Stimulated activated CD4-positive, alpha-beta T cell treated with anti-CD3 and anti-CD28 coated beads, Interleukin-12 subunit alpha, Interleukin-12 subunit beta, amount 100 ng/mL, for 48 hours (primary cell): ENCODE measurements around the gene DOK3.
"Not testable (repeated sequence)": the region's sequence is repeated elsewhere in the genome, so short reads cannot be mapped to it uniquely, and the experiment has no call there.

Source experiments
- DNase-seq, 3 donors: peaks; one replicate each; pipeline ENCODE4 v3.0.0-alpha.2; 2020; ENCODE audit warnings: low read depth in 2 of 3, low spot score in 1 of 3

Gene DOK3

DNA sequence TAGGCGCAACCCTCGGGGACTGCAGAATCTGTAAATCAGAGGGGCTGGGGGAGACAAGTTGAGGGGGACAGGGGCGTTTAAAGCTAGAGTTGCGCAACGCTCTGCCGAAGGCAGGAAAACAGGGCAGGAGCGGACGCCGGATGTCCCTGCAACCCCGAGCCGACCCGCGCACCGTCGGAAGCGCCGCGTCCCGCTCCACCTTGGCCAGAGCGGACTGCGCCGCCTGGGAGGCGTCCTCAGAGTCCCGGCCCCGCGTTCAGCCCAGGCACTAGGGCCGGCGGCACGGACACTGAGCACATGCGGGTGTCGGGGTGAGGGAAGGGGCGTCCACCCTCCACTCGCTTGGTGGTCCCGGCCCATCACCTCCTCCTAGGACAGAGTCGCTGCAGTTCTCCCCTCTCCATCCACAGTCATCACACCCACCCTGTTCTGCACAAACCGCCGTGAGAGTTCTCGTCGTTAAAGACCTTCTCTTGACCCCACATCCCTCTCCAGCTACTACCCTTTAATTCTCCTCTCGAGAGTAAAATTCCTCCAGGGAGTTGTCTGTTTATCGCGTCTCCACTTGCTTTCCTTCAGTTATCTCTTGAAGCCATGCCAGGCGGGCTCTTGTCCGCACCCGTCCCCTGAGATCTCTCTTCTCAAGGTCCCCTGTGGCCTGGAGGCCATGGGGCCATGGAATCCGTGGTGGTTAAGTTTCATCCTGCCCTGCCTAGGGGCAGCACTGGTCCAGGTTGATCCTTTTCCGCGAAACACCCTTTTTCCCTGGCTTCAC, 11.4 kb downstream of the DOK3 start:
- DNase-seq: no peak

DNA sequence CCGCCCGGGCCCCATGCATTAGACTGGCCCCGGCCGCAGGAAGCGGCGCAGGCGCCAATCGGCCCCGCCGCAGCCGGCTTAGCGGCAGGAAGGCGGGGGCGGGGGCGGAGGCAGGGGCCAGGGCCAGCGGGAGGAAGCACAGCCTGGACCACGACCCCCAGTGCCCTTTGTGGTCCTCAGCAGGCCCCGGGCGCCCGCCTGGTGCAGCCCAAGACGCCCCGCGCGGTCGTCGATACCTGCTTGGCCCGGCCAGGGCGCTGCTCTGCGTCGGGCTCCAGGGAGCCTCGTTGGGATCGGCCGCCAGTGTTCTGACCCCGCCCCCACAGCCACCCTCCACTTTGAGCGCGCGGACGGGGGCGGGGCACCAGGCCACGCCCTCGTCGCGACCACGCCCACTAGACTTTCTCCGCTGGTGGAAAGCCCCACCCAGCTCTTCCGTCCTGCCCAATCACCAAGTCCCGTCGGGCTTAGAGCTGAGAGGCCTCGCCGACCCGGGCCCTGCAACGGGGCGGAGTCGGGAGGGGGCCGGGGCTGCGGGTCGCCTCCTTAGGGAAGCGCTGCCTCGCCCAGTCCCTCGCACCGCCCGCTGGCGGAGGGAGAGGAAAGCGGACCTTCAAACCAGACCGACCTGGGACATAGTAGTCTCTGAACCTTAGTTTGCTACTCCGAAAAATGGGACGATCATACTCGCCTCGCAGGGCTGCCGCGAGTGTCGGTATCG, 12.2 kb downstream of the DOK3 start, which contains the start of gene PDLIM7:
Gene PDLIM7, minus strand, starts transcription at position 313 of the 721 bp plus-strand sequence. CDS start 1,092 bp downstream, outside the sequence.
- peak; percentile 88 to 97 (median 94) for DNase-seq

DNA sequence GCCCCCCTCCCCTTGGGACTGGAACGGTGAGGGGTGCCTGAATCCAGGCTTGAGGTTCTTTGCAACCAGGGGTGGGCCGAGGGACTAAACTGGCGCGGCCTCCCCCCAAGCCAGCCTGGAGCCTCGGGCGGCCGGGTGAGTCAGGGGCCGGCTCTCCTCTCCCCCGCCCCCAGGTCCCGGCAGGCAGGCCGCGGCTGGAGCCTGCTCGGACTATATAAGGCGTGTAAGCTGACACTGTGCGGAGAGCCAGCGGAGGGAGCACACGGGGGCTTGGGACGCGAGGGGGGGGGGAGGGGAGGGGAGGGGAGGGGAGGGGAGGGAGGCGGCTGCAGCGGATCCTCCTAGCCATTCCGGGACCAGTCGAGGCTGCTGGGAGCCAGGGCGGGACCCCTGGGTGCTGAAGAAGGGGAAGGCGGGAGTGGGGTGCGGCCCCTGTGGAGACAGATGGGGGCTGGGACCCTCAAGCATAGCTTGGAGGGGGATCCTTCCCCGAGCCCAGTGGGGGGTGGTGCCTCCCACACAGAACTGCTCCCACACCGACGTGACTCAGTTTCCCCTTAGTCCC, 12.8 kb downstream of the DOK3 start:
- no peak for DNase-seq

DNA sequence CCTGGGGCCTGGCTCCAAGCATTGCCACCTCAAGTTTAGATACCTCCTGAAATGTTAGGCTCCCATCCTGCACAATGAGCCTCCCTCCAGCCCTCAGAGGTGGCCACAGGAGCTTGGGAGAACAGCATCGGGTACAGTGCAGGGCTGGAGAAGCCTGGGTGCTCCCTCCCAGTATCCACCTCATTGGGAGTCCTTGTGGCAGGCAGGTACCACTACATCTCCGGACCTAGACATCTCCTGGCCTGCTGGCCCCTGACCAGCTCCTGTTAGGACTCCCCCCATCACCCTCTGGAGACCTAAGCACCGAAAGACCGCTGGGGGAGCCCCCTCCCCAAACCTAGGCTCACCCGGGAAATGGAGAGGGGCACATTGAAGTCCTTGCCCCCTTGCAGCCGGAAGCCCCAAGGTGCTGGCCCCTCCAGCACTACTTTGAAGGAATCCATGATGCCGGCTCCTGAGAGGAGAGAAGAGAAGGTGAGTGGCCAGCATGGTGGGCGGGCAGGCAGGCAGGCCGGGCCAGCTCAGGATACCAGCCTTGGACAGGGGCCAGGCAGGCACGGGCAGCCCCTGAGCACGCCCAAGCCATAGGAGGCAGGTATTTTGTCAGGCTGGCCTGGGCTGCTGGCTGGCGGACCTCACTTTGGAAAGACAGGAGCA, 13.4 kb downstream of the DOK3 start:
- no peak for DNase-seq

DNA sequence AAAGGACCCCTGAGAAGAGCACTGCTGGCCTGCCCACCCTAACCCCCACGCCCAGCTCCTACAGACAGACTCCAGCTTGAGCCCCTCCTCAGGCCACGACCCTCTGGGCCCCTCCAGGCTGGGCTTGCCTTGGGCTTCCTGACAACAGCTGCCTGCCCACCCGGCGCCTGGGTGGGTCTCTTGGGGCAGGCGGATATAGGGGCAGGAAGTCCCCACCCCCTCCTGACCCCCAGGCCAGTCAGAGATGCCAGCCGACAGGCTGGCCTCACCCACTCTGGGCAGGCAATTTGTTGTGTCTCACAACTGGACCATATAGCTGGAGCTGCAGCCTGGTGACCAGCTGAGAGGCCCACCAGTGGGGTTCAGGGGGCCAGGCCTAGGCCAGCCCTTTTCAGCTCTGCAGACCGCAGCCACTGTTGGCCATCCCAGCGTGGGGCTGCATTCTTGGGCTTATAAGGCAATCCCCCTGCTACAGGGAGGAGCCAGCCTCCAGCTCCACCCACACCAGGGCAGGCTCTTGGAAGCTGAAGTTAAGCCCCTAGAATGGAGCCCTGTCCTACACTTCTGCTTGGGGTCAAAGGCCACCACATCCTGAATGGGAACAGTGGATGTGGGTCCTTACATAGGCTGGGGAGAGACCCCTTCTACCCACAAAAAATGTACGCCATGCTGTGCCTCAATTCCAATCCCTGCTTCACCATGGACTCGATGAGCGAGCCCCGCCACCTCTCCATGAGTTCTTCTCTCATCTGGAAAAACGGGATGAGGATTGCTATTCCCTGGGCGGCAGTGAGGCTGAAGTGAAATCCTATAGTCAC, 14.2 kb downstream of the DOK3 start:
- no peak for DNase-seq

DNA sequence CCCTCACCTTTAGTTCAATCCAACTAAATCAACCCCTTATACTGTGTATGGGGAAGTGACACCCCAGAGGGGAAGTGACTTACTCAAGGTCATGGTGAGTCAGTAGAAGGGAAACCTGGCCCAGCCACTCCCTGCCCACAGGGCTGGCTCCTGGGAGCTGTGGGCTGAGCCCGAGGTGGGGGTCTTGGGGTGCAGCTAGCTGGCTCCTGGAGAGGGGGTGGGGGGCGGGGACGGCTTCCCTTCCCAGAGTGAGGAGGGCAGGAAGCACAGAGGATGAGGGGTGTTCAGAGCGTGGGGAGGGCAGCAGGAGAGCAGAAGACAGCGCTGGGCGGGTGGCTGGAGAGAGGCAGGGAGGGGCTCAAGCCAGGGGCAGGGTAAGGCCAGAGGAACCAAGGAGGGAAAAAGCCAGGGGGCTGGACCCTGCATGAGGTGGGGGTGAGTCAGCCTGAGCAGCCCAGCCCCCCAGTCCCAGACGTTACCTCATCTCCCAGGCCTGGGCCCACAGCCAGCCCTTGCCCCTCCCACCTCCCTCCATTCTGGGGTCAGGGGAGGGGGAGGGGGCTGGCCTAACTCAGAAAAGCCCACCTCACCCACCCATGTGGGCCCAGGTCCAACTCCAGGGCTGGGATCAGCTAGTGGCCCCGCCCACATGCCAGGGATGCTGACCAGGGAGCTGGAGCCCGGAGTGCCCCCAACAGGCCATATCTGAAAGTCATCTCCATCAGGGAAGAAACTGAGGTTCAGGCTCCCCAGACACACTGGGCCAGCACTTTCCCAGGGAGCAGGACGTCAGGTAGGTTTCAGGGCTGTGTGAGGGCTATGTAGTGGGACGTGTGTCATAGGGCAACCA, 15.1 kb downstream of the DOK3 start:
- DNase-seq: no peak

DNA sequence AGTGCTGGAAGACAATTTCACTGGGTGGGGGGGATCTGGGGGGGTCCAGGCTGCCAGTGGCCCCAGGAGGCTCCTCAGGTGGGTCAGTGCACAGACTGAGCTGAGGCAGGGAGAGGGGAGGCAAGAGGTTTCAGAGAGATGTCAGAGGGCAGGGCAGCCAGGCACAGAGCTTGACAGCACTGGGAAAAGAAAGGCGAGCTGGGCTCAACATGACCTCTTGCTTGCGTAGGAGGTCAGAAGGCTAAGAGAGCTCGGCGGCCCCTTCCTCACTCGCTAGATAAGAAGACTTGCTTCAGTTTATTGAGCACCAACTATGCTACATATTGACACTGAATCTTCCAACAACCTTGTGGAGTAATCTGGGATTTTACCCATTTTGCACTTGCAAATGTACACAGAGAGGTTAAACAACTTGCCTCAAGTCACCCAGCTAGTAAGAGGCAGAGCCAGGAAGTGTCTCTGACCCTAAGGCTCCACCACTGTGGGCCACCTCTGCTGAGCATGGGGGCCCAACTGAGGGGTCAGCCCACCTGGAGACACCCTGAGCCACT, 15.8 kb downstream of the DOK3 start:
- no peak for DNase-seq

DNA sequence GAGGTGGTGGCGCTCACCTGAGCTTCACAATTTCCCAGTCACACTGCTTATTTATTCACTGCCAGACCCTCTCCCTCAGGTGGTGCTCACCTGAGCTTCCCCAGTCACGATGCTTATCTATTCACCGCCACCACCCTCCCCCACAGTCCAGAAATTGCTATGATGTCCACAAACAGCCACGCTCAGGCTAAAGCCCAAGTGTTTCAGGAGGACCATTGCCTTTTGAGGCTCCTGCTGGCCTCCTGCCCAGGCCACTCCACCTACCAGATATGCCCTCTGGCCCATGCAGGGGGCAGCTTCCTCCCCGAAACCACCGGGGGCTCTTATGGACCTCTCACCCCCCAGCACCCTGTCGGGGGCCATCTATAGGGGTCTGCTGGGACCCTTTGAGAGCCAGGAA, 16.8 kb downstream of the DOK3 start:
- DNase-seq: no peak

DNA sequence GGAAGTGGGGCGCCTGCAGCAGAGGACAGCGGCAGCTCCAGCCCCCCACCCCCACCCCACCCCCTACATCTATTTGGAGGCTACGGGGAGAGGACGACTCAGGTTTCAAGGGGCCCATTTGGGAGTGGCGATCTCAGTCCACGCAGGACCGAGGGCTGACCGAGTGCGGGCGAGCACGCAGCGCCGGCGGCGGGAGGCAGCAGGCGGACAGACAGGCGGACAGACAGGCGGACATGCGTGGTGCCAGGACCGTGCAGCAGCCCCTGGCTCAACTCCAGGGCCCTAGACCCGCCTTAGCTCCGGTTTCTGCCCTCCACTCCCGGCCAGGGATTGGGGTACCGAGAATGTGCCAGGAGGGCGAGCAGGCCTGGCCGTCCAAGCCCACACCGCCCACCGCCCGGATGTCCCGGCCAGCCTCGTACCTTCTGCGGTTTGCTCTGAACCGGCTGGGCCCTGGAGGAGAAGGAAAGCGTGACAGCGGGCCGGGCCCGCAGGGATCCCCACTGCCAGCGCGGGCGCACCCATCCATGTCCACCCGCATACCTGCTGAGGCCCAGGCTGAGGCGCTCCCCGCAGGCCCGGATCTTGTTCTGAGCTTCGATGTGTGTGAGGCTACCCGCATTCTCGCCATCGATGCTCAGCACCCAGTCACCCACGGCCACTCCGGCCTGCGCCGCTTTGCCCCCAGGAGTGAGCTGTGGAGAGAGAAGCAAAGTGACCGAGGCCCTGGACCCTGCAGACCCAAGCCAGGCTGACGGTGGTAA, 17.5 kb downstream of the DOK3 start:
- DNase-seq: no peak

DNA sequence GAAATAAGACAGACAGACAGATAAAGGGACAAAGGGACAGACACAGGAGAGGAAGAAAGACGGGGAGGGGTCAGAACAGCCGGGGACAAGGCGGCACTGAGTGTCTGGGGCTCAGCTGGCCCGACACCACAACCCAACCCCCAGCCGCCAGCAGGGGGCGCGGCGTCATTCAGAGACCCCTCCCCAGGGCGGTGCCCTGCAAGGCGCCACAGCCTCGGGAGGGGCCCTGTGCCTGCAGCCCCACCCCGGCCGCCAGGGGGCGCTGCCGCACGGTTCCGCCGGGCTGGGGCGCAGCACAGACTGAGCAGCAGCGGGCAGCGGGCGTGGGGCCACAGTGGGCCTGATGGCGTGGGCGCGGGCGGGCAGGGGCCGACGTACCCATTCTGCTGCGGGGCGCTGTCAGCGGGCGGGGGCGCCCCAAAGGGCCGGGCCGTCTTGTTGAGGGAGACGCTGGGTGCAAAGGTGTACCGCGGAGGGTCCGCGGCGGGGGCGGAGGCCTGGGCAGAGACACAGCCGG, 18.1 kb downstream of the DOK3 start:
- DNase-seq: peak in 2 of 3 donors; percentile 22 to 39

DNA sequence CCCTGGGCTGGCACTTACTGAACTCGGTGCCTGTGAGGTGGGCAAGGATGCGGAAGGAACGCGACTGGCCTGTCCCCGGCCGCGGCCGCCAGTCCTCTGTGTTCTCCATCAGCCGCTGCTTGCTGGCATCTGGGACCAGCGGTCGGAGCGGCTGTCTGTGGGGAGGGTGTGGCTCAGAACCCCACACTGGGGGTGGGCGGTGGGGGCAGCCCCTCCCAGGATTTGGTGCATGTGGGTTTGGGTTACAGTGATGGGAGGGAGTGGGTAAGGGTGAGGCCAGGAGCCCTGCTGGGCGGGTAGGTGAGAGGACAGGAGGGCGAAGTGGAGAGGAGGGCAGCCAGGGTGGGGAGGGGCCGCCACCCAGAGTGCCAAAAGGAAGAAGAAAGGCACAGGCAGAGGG, 18.6 kb downstream of the DOK3 start:
- DNase-seq: no peak

DNA sequence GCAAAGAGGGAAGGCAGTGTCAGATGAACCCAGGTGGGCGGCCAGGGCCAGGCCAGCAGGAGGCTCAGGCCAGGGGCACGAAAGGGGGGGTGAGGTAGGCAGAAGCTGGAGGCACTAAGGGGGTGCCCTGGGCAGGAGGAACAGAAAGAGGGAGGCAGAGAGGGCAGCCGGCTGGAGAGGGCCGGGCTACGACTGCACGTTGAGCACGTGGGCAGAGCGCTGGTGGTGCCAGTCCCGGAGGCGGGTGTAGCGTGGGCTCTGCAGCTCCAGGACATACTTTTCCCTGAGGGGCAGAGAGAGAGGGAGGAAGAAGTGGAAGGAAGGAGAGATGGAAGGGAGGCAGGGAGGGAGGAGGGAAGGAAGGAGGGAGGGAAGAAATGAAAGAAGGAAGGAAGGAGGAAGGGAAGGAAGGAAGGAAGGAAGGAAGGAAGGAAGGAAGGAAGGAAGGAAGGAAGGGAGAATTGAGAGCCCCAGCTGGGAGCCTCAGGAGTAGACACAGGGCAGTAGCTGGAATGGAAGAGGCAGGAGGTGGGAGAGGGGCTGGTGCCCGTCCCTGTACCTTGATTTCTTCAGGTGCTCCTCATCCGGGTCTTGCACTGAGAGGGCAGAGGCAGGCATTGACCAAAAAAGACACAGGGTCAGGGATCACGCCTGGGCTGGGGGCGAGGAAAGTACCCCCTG, 19.2 kb downstream of the DOK3 start:
- no peak for DNase-seq

DNA sequence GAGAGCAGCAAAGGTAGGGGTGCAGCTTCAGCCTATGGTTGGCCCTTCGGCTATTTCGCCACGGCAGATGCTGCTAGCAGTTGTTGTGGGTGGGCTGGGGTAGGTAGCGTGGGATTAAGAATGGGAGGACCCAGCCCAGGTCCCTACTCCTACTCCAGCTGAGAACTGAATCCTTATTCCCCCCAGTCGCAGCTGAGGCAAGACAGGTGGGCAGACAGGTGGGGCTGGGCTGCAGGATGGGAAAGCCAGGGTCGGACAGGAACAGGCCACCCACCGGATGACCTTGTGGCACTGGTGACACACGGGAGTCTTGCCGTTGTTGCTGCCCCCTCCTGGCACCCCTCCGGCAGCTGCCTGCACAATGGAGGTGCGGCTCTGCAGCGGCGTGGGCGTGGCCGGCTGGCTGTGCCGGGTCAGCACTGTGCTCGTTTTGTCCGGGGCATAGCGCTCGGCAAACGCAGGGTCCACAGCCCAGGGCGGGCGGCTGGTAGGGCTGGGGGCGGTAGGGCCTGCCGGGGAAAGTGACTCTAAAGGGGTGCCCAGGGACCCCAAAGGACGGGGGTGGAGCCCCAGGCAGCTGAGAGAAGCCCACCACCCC, 20.4 kb downstream of the DOK3 start:
- no peak for DNase-seq

DNA sequence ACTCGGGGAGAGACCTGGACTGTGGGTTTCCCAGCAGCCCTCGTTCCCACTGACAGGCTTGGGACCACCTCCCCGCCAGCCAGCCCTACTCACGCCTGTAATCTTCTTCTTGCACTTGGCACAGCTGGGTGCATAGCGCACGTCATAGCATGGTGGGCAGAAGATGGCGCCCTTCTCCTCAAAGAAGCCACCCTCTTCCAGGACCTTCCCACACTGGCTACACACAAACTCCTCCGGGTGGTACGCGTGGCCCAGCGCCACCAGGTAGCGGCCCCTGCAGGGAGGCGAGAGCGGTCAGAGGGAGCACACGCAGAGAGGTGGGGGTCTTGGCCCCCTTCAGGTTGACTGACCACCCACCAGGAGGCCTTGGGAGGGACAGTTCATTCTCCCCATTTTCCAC, 21.7 kb downstream of the DOK3 start:
- no peak for DNase-seq

DNA sequence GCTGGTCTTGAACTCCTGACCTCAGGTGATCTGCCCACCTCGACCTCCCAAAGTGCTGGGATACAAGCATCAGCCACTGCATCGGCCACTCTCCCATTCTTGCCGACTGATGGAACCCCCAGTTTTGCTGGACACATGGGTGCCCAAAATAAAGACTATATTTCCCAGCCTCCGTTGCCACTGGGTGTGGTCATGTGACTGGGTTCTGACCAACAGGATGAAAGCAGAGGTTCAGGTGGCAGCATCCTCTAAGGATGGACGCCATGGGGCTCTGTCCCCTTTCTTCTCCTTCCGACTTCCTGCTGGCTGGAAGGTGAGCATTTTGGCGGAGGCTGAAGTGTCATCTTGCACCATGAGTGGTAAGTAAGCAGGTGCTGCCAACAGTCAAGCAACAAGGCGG, 22.5 kb downstream of the DOK3 start:
- DNase-seq: no peak

DNA sequence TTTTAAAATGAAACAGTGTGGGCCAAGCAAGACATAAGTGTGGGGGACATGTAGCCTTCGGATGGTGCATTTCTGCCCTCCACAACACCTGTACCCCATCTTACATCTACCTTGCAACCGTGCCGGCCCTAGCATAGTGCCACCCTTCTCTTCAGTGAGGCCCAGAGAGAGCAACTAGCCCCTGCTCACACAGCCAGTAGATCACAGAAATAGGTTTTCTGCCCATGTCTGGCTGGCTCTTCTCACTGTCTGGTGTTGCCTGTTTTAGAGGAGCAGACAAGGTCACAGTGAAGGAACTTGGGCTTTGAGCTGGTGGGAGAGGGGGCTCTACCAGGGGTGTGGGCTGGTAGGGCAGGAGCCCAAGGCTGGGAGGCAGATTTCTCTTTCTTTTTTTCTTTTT, 23.4 kb downstream of the DOK3 start:
- no peak for DNase-seq

DNA sequence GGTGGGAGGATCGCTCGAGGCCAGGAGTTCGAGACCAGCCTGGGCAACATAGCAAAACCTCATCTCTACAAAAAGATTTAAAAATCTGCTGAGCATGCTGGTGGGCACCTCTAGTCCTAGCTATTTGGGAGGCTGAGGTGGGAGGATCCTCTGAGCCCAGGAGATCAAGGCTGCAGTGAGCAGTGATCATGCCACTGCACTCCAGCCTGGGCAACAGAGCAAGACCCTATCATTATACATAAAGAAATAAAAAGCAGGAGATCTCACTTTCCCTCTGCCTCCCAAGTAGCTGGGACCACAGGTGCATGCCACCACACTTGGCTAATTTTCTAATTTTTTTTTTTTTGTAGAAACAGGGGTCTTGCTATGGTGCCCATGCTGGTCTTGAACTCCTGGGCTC, 23.9 kb downstream of the DOK3 start:
- not testable (repeated sequence) for DNase-seq
